G401.6 (cell line): ENCODE results near the gene HMG20A.

Source experiments
- FAIRE-seq: peaks from 2 replicates; lab custom pipeline; 2012; peaks lifted over from hg19 to GRCh38; lab: Jason Lieb, UNC

HMG20A gene

DNA sequence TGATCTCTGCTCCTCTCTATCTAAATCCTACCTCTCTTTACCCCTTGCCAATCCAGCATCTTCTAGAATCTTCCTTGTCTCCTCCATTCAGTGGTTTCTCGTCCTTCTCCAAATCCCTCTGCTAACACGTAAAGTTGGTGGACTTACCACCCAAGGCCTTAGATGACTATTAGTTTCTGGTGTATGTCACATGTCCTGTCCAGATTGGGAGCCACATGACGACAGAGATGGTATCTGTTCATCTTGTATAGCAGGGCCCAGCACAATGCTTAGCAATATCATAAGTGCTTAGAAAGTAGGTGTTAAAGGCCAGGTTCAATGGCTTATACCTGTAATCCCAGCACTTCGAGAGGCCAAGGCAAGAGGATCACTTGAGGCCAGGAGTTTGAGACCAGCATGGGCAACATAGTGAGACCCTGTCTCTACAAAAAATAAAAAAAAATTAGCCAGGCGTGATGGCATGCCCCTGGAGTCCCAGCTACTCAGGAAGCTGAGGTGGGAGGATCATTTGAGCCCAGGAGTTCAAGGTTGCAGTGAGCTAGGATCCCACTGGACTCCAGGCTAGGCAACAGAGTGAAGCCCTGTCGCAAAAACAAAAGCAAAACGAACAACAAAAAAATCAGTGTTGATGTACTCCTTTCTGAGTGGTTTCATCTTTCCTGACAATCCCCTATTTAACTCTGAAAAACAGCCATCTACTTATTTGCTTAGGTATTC lies 81.8 kb downstream of the HMG20A start:
- FAIRE-seq: no peak

- no peak for FAIRE-seq
Observed at GRCh38 chr15:77503240-77503639, 82.6 kb downstream of the HMG20A start.

DNA sequence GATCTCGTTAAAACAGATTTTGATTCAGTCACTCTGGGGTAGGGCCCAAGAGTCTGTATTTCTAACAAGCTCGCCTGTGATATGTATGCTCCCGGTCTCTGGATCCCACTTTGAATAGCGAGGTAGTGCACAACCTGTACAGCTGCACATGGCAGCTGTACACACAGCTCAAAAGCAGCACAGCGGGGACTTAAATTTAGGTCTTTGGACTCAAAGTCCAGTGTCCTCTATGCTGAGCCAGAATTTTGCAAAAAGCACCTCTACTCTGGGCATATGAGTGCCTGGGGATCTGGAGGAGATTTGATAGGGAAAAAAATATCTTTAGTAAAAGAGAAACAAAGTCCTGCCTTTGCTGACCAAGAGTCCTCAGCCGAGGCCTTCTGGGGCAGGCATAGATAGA lies 83.1 kb downstream of the HMG20A start:
- FAIRE-seq: no peak

DNA sequence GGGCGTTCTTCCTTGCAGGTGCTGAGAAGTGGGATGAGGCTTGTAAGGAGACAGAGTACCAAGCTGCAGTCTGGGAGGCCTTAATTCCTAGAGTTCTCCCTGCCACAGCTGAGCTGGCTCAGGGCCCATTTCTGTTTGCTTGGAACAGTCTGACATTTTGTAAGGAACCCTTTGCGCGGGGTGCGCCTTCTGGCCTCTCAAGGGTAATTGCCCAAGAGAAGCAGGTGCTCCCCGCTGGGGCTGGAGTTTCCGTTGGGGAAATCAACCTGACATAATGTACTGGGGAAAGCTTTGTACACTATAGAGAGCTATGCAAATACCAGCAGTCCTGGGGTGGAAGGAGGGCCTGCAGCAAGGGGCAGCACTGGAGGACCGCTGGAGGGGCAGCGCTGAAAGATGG lies 83.6 kb downstream of the HMG20A start:
- FAIRE-seq: no peak

DNA sequence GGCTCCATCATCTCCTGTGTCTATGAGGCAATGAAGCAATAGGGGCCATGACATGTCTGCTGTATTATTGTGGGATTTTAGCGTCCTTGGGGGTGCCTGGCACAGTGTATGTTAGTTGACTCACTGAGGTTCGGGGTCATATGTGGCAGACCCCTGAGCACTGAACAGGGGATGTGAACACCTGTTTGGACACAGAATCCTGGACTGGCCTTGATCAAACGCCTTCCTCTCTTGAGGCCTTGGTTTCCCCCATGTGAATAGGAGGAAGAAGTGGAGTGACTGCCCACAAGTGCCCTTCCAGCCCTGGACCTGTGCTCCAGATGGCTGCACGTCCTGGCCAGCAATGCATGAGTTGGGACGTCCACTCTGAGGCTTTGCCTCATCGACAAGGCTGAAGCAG lies 84.2 kb downstream of the HMG20A start:
- no peak for FAIRE-seq

GRCh38 chr15:77505556-77505955 lies 84.9 kb downstream of the HMG20A start:
- FAIRE-seq: no peak

DNA sequence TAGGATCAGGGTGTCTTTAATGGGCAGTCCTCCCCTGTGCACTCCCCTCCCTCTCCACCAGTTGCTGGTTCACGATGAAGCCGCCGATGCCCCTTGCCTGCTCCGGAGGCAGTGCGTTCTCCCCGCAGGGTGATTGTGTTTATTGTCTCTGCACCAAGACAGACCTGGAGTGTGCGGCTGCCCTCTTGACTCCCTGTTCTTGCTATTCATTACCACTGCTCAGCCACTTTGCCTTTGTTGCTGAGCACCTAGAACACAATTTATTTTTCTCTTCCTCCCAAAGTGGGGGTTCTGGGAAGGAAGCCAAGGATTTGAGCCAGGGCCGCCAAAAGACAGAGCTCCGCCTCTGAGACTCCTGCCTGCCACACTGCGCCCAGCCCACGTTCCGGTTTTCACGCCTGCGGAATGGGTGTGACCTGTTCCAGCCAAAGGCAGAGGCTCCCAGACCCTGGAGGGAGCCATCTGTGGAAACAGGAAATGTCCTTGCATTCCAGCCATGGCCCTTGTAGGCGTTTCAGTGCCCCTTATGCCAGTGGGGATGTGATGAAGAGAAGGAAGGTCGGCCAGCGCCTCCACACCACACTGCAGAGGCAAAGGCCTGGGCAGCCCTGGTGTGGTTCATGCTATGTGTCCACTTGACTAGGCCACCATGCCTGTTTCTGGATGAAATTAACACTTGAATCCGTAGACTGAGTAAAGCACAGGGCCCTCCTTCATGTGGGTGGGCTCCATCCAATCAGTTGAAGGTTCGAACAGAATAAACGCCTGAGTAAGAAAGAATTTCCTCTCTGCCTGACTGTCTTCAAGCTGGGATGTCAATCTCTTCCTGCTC lies 85.8 kb downstream of the HMG20A start:
- no peak for FAIRE-seq

GRCh38 chr15:77507143-77507897 lies 86.6 kb downstream of the HMG20A start:
- no peak for FAIRE-seq

- no peak for FAIRE-seq
Observed at GRCh38 chr15:77507911-77508310, 87.2 kb downstream of the HMG20A start.

DNA sequence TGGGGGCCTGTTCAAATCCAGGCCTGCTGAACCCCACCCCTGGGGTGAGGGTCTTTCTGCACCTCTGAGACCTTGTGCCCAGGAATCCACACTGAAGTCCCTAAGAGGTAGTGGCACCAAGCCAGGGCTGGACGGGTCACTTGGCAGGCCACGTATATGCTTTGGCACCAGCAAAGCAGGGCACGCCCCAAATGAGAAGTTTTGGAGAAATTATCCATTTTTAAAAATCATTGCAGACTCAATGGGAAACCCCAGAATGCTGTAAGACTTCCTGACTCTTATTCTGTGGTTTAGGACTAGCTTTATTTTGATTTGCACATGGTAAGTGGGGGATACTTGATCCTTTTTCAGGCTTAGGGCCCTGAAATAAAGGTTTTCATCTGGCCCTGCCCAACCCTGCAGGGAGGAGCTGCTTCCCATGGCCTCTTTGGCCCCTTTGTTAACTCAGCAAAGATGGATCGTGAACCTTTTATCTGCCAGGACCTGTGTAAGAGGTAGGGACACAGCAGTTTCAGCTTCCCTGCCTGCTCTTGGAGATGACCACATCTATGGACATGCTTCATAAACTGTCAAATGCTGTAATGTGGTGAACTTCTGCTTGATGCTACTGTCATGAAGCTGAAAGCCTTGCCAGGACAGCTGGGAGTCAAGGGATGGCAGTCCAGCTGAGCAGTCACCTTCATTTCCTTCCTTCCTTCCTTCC lies 88.0 kb downstream of the HMG20A start:
- no peak for FAIRE-seq

DNA sequence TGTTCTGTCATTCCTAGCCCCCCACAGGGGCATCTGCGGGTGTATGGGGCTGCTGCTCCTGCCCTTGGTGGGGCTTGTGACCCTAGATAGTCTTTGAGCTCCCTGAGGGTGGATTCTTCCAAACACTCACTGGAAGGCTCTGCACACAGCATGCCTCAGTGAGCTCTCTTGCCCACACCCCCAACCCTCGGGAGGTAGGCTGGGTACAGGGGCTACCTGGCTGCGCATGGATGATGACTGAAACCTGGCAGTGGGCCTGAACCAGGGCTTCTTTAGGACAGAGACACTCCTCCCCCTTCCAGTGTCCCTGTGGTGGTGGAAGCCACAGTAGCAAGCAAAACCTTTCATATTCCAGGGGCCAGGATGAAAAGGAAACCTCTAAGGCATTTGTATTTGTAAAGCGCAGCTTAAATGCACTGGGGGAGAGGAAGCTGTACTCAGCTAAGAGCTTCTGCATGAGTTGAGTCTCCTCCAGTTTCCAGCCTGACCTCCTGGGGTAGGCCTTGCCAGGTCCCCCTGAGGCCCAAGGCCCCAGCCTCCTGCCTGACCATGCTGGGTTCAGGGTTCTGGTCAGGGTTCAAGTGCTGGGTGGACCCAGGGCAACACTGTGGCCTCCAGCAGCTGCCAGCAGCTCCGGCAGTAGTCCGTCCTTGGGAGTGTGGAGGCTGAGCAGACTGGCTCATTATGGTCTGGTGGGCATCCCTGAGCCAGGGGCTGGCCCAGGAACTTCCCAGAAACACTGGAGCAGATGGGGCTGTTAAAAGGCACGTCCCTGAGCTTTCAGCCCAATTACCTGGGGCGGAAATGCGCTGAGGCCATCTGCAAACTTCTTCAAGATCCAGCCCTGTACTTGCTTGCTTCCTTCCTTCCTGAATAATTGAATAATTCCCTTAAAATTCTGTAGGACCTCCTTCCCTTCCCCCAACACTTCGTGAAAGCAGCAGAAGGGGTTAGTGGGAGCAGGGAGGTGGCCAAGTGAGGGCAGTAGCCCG lies 89.7 kb downstream of the HMG20A start:
- FAIRE-seq: no peak

- FAIRE-seq: no peak
Observed at GRCh38 chr15:77511869-77512268, 91.2 kb downstream of the HMG20A start.

DNA sequence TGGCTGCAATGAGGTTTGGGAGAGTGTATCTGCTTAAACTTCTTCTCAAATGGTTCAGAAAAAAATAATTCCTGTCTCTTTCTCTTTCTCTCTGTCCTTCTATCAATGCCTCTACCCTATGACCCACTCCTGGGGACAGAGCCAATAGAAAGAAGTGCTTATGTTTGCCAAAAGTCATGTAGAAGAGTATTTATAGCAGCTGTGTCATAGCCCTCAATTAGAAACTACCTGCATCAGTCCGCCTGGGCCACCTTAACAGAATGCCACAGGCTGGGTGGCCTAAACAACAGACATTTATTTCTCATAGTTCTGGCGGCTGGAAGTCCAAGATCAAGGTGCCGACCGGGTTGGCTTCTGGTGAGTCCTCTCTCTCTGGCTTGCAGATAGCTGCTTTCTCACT lies 92.5 kb downstream of the HMG20A start:
- no peak for FAIRE-seq

- FAIRE-seq: no peak
Observed at GRCh38 chr15:77514641-77515402, 94.1 kb downstream of the HMG20A start.

DNA sequence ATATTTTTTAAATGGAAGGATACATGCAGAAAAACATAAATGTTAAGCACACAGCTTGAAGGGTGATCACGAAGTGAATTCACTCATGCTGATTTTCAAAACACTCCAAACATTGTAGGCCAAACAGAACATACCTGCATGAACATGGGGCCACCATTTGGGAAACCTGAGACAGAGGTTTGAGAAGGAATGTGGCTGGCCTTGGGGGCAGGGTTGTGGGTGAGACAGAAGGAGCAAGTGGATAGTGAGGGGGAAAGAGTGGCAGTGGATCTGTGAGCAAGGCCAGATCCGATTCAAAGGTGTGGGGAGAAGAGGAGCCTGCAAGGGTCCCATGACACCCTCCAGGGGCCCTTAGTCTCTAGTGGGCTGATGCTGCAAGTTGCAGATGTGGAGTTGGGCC lies 94.9 kb downstream of the HMG20A start:
- no peak for FAIRE-seq

GRCh38 chr15:77516076-77516475 lies 95.4 kb downstream of the HMG20A start:
- no peak for FAIRE-seq

GRCh38 chr15:77516786-77517185 lies 96.1 kb downstream of the HMG20A start:
- FAIRE-seq: no peak

GRCh38 chr15:77517579-77517978 lies 96.9 kb downstream of the HMG20A start:
- FAIRE-seq: no peak

- no peak for FAIRE-seq
Observed at GRCh38 chr15:77518458-77518857, 97.8 kb downstream of the HMG20A start.

DNA sequence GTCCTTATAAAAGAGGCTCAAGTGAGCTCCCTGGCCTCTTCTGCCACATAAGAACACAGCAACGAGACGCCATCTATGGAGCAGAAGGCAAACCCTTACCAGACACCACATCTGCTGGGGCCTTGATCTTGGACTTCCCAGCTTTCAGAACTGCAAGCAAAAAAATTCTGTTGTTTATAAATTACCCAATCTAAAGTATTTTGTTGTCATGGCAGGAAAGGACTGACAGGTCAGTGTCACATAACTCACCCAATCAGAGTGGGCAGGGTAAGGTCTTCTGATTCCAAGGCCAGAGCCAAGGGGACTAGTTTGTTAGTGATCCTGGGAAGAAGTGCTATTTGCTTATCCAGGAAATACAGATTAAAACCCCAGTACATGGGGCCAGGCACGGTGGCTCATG lies 98.9 kb downstream of the HMG20A start:
- no peak for FAIRE-seq
